Retinal pigment epithelial cell (primary cell): ENCODE measurements around the gene LTF.

Experiments used
- DNase-seq: peaks from one replicate; pipeline ENCODE4 v3.0.0-alpha.2; 2010; ENCODE audit warnings: low read depth
- H3K4me3 ChIP-seq: 2 replicates; pipeline ENCODE4 v1.5.1; 2011; ENCODE audit warnings: mild to moderate bottlenecking, low read length, control low read depth, moderate library complexity
- CTCF ChIP-seq: conservative IDR thresholded peaks from 2 replicates; pipeline ENCODE4 v1.5.1; 2011; ENCODE audit warnings: low read depth, low read length, control low read depth, inconsistent platforms

The LTF gene

DNA sequence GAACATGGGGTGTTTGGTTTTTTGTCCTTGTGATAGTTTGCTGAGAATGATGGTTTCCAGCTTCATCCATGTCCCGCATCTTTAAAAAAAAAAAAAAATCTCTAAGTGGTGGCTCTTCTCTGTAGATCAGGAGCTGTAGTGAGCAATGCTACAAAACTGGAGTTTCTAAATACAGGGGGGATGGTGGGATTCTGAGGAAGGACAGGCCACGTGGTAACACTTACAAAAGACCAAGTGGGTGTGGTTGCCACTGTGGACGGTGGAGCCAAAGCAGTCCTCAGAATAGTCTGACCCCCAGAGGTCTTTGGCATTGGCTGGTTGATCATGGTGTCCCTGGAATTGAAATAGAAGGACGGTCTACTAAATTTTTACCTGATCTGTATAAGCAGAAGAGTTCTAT is 50.0 kb downstream of the LTF start:
- no peak for TF ChIP-seq CTCF
- H3K4me3 ChIP-seq = no peak overlapping the region
- no peak for DNase-seq

GRCh38 chr3:46413951-46414350 is 50.8 kb downstream of the LTF start:
- no peak overlapping the region for H3K4me3 ChIP-seq
- no peak for DNase-seq
- no peak for TF ChIP-seq CTCF

DNA sequence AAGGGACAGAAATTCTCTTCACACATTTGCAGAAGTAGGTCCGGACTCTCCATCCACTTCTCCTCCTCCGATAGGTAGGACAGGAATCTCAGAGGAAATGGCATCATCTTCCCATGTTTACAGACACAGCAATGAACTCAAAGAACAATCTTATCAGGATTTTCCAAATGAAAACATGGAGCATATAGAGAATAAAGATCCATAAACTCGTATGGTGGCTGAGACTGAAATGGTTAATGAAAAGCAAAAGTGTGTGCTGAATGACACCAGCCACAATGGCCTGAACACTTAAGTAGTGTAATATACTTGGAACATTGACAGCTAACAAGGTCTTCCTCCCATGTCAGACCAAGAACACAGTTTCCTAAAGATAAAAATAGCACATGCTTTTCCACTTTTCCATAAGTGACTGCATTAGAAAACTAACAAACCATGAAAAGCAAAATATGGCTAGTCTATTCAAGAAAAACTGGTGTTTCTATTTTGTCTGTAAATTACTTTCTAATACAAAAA is 51.9 kb downstream of the LTF start:
- DNase-seq = no peak
- TF ChIP-seq CTCF = no peak
- no peak overlapping the region for H3K4me3 ChIP-seq

DNA sequence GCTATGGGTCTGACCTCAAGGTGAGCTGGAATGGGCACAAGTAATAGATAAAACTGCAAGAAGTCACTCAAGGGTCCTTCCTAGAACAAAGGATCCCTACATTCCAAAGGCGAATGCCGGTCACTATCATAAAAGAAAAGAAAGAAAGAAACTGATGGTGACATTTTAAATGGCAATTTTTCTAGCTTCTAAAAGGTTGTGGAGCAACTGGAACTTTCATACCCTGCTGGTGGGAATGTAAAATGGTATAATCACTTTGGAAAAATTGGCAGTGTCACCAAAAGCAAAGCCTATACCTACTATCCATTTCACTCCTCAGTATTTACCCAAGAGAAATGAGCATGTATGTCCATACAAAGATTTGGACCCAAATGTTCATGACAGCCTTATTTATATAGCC is 53.4 kb downstream of the LTF start:
- DNase-seq = no peak
- H3K4me3 ChIP-seq = no peak overlapping the region
- TF ChIP-seq CTCF = no peak

DNA sequence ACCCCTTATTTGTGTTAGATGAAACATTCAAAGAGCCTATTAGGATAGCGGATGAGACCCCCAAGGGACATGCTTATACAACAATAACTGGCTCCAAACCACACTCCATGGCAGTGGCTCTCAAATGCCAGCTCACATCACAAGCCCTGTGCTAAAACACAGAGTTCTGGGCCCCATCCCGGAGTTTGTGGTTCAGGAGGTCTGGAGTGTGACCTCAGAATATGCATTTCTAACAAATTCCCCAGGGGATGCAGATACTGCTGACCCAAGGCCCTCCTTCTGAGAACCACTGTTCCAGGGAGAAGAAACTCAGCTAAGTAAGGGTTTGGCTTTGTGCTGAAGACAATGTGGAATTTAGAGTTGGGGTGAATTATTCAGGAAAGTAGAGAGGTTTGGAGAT is 54.0 kb downstream of the LTF start:
- no peak for DNase-seq
- no peak for TF ChIP-seq CTCF
- H3K4me3 ChIP-seq = no peak overlapping the region

- H3K4me3 ChIP-seq = no peak overlapping the region
- DNase-seq = no peak
- no peak for TF ChIP-seq CTCF
Observed at GRCh38 chr3:46409739-46410489, 54.8 kb downstream of the LTF start.

DNA sequence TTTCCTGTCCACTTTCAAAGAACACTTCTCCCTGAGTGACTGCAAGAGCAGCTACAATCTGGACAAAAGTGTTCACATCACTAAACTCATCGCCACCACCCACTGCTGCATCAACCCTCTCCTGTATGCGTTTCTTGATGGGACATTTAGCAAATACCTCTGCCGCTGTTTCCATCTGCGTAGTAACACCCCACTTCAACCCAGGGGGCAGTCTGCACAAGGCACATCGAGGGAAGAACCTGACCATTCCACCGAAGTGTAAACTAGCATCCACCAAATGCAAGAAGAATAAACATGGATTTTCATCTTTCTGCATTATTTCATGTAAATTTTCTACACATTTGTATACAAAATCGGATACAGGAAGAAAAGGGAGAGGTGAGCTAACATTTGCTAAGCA is 55.9 kb downstream of the LTF start:
- TF ChIP-seq CTCF = no peak
- DNase-seq = no peak
- no peak overlapping the region for H3K4me3 ChIP-seq
